GM12891 (cell line): ENCODE measurements around the gene HOXC13. TPM values are rescaled to one million over a fixed set of nuclear protein-coding genes. Genes with fewer than 3 reads are reported as not detected.

Source experiments
- DNase-seq: peaks from one replicate; pipeline ENCODE4 v3.0.0; 2011; ENCODE audit warnings: low spot score; ENCODE audit not compliant: insufficient read length
- FAIRE-seq: peaks from 2 replicates; lab custom pipeline; 2011; peaks lifted over from hg19 to GRCh38; lab: Jason Lieb, UNC
- PAX5 ChIP-seq: IDR thresholded peaks from 2 replicates; pipeline ENCODE4 v1.6.1; 2011; ENCODE audit warnings: low read length, moderate library complexity, mild to moderate bottlenecking; ENCODE audit not compliant: insufficient read depth, severe bottlenecking
- POLR2A ChIP-seq: IDR thresholded peaks from 2 replicates; pipeline ENCODE4 v1.6.1; 2011; ENCODE audit warnings: low read depth, low read length, control low read depth
- POLR2AphosphoS5 ChIP-seq: IDR thresholded peaks from 2 replicates; pipeline ENCODE4 v1.6.1; 2011; ENCODE audit warnings: low read depth, low read length, control low read depth
- POU2F2 ChIP-seq: IDR thresholded peaks from 2 replicates; pipeline ENCODE4 v1.6.1; 2011; ENCODE audit warnings: low read depth, mild to moderate bottlenecking, control low read depth, low read length, moderate library complexity
- SPI1 ChIP-seq: IDR thresholded peaks from 2 replicates; pipeline ENCODE4 v1.6.1; 2011; ENCODE audit warnings: low read depth, low read length, control low read depth
- TAF1 ChIP-seq: IDR thresholded peaks from 2 replicates; pipeline ENCODE4 v1.6.1; 2011; ENCODE audit warnings: low read depth, low read length, control low read depth
- polyA plus RNA-seq: library from polyadenylated mRNA; unstranded; fragments of >200 nt; gene quantifications from one replicate; pipeline ENCODE4 v1.2.1, GENCODE V29; 2012; ENCODE audit warnings: low read depth, missing spikeins, inconsistent platforms; ENCODE audit not compliant: missing spikeins

The HOXC13 gene
- not detected for polyA plus RNA-seq

- DNase-seq (no peak), FAIRE-seq (no peak)
- no peak for TF ChIP-seq POLR2AphosphoS5
- no peak for TF ChIP-seq PAX5
- TF ChIP-seq SPI1 = no peak
- TF ChIP-seq TAF1 = no peak
- no peak for TF ChIP-seq POLR2A
- no peak for TF ChIP-seq POU2F2
Measured at GRCh38 chr12:53938326-53939140, at the start of gene HOXC13. Gene HOXC13 (plus strand): TSS chr12:53938831. CDS start chr12:53938907, 76 bp downstream.

- no peak for TF ChIP-seq POLR2AphosphoS5
- no peak for TF ChIP-seq POU2F2
- no peak for TF ChIP-seq TAF1
- DNase-seq = no peak
- FAIRE-seq = no peak
Measured at GRCh38 chr12:53890081-53890480, 48.5 kb upstream of the HOXC13 start.

GRCh38 chr12:53892762-53893395 lies 45.8 kb upstream of the HOXC13 start:
- FAIRE-seq = no peak

GRCh38 chr12:53899230-53899629 lies 39.4 kb upstream of the HOXC13 start:
- no peak for FAIRE-seq
- no peak for DNase-seq
- TF ChIP-seq POLR2A (no peak), POU2F2 (no peak), PAX5 (no peak), SPI1 (no peak), POLR2AphosphoS5 (no peak), TAF1 (no peak)

More at GRCh38 chr12:53892762-53893395, 45.8 kb upstream of the HOXC13 start:
- no peak for DNase-seq
- TF ChIP-seq PAX5 (no peak), POLR2AphosphoS5 (no peak), SPI1 (no peak), TAF1 (no peak), POLR2A (no peak), POU2F2 (no peak)

GRCh38 chr12:53907103-53907502 lies 31.5 kb upstream of the HOXC13 start:
- no peak for TF ChIP-seq SPI1
- no peak for TF ChIP-seq TAF1
- TF ChIP-seq PAX5 = no peak
- no peak for TF ChIP-seq POU2F2
- no peak for TF ChIP-seq POLR2A
- TF ChIP-seq POLR2AphosphoS5 = no peak
- DNase-seq = no peak
- no peak for FAIRE-seq

GRCh38 chr12:53916788-53917655 lies 21.6 kb upstream of the HOXC13 start:
- FAIRE-seq = no peak
- TF ChIP-seq POU2F2 (no peak), POLR2AphosphoS5 (no peak), SPI1 (no peak)
- DNase-seq = no peak

GRCh38 chr12:53924521-53925405 lies 13.9 kb upstream of the HOXC13 start:
- DNase-seq (no peak), FAIRE-seq (no peak)

GRCh38 chr12:53927220-53928029 lies 11.2 kb upstream of the HOXC13 start:
- DNase-seq (no peak), FAIRE-seq (no peak)
- TF ChIP-seq TAF1 (no peak), POU2F2 (no peak), POLR2A (no peak), PAX5 (no peak), SPI1 (no peak)

More at GRCh38 chr12:53924521-53925405, 13.9 kb upstream of the HOXC13 start:
- no peak for TF ChIP-seq TAF1
- no peak for TF ChIP-seq SPI1
- no peak for TF ChIP-seq POLR2A
- no peak for TF ChIP-seq POU2F2
- no peak for TF ChIP-seq POLR2AphosphoS5
- no peak for TF ChIP-seq PAX5
